ENCODE data around the gene VTCN1.
"Not testable (repeated sequence)": the region's sequence is repeated elsewhere in the genome, so short reads cannot be mapped to it uniquely, and the experiment has no call there.

The VTCN1 gene

GRCh38 chr1:117210831-117211261 lies at the start of gene VTCN1:
TSS of gene VTCN1 (minus strand) at chr1:117210927. CDS start at chr1:117210855, 72 bp downstream.
- TF ChIP-seq CTCF (IDR thresholded peaks at IDR 0.05; ENCODE audit: low read depth, low read length, missing control alignments), result no peak
- H3K4me3 ChIP-seq (ENCODE audit: low read depth, low read length), result no peak within 1 kb of the TSS
- no peak for DNase-seq (ENCODE audit: low read depth)
- in situ Hi-C loops (cut with HindIII; ENCODE audit: low sequenced_read_pairs), result no loop called here

- no peak for DNase-seq (ENCODE audit: low read depth)
- no peak overlapping the region for H3K4me3 ChIP-seq (ENCODE audit: low read depth, low read length)
- TF ChIP-seq CTCF (IDR thresholded peaks at IDR 0.05; ENCODE audit: low read depth, low read length, missing control alignments), result no peak
- in situ Hi-C loops (cut with HindIII; ENCODE audit: low sequenced_read_pairs), result no loop called here
These were observed 48.1 kb upstream of the VTCN1 start for GRCh38 chr1:117258791-117259190.

GRCh38 chr1:117258075-117258474 lies 47.3 kb upstream of the VTCN1 start:
- DNase-seq (ENCODE audit: low read depth); in situ Hi-C loops (cut with HindIII; ENCODE audit: low sequenced_read_pairs); H3K4me3 ChIP-seq (ENCODE audit: low read depth, low read length): not testable (repeated sequence)

GRCh38 chr1:117257291-117257690 lies 46.6 kb upstream of the VTCN1 start:
- in situ Hi-C loops (cut with HindIII; ENCODE audit: low sequenced_read_pairs), result no loop called here
- DNase-seq (ENCODE audit: low read depth), result no peak
- no peak for TF ChIP-seq CTCF (IDR thresholded peaks at IDR 0.05; ENCODE audit: low read depth, low read length, missing control alignments)
- no peak overlapping the region for H3K4me3 ChIP-seq (ENCODE audit: low read depth, low read length)

- DNase-seq (ENCODE audit: low read depth), result no peak
- in situ Hi-C loops (cut with HindIII; ENCODE audit: low sequenced_read_pairs), result no loop called here
- no peak for TF ChIP-seq CTCF (IDR thresholded peaks at IDR 0.05; ENCODE audit: low read depth, low read length, missing control alignments)
- H3K4me3 ChIP-seq (ENCODE audit: low read depth, low read length), result no peak overlapping the region
These were observed 39.4 kb upstream of the VTCN1 start for GRCh38 chr1:117250061-117250606.

- H3K4me3 ChIP-seq (ENCODE audit: low read depth, low read length), result no peak overlapping the region
- in situ Hi-C loops (cut with HindIII; ENCODE audit: low sequenced_read_pairs), result no loop called here
- no peak for DNase-seq (ENCODE audit: low read depth)
- TF ChIP-seq CTCF (IDR thresholded peaks at IDR 0.05; ENCODE audit: low read depth, low read length, missing control alignments), result no peak
These were observed 34.2 kb upstream of the VTCN1 start for GRCh38 chr1:117244971-117245370.

GRCh38 chr1:117244306-117244705 lies 33.6 kb upstream of the VTCN1 start:
- TF ChIP-seq CTCF (IDR thresholded peaks at IDR 0.05; ENCODE audit: low read depth, low read length, missing control alignments), result no peak
- no peak overlapping the region for H3K4me3 ChIP-seq (ENCODE audit: low read depth, low read length)
- in situ Hi-C loops (cut with HindIII; ENCODE audit: low sequenced_read_pairs), result no loop called here
- DNase-seq (ENCODE audit: low read depth), result no peak
